ENCODE measurements around the gene PIGZ.

GRCh38 chr3:196903740-196904139 is 64.9 kb downstream of the PIGZ start:
- TF ChIP-seq POLR2A (IDR thresholded peaks at IDR 0.05) (no peak), CTCF (IDR thresholded peaks at IDR 0.05) (no peak)

Data from lower leg skin (tissue), 3 donors.